Lower leg skin (tissue), 3 donors: ENCODE measurements around the gene NRXN3.

ENCODE experiments used
- CTCF ChIP-seq, 3 donors: fragments of 450-650 bp; IDR thresholded peaks; one replicate each; pipeline ENCODE4 v1.5.1; 2016; ENCODE audit warnings: antibody characterized with exemption in 3 of 3, mild to moderate bottlenecking in 3 of 3, moderate library complexity in 2 of 3
- POLR2A ChIP-seq, 2 donors: fragments of 450-650 bp; IDR thresholded peaks; one replicate each; pipeline ENCODE4 v1.6.1; 2016 to 2017; ENCODE audit warnings: antibody characterized with exemption in 2 of 2, mild to moderate bottlenecking in 1 of 2, moderate library complexity in 1 of 2

GRCh38 chr14:79199217-79199616 is 1029.0 kb downstream of the NRXN3 start:
- no peak for TF ChIP-seq CTCF (IDR thresholded peaks at IDR 0.05)
- no peak for TF ChIP-seq POLR2A (IDR thresholded peaks at IDR 0.05)
